HepG2 (cell line): ENCODE measurements around the gene HRH3. TPM values are rescaled to one million over a fixed set of nuclear protein-coding genes. Genes with fewer than 3 reads are reported as not detected.
A peak's percentile ranks its signal among the peaks of the same experiment; 100 is the strongest.

ENCODE experiments used
- CAMTA2 ChIP-seq: sonication (generic); formaldehyde crosslinking; IDR thresholded peaks from 2 replicates; pipeline ENCODE4 v1.4.0; 2020; ENCODE audit warnings: mild to moderate bottlenecking, missing genetic modification reagents, borderline replicate concordance
- EP300 ChIP-seq, 3 experiments: sonication (generic) in 1 of 3; formaldehyde crosslinking in 1 of 3; IDR thresholded peaks; 2 replicates each; pipeline versions ENCODE4 v1.5.1 to v1.6.1; 2011 to 2020; ENCODE audit warnings: low read depth in 2 of 3, low read length in 2 of 3, borderline replicate concordance in 1 of 3, improper control_type of control experiment in 1 of 3, mild to moderate bottlenecking in 1 of 3, missing genetic modification reagents in 1 of 3, moderate library complexity in 1 of 3
- HES4 ChIP-seq: sonication (generic); formaldehyde crosslinking; IDR thresholded peaks from 2 replicates; pipeline ENCODE4 v1.9.0; 2021; ENCODE audit warnings: mild to moderate bottlenecking, missing genetic modification reagents, borderline replicate concordance
- KDM3A ChIP-seq: IDR thresholded peaks from 2 replicates; pipeline ENCODE4 v1.6.1; 2018; ENCODE audit warnings: low read depth, missing compliant biosample characterization
- KLF16 ChIP-seq, 2 experiments: sonication (generic) in 1 of 2; formaldehyde crosslinking in 1 of 2; IDR thresholded peaks; 2 replicates each; pipeline versions ENCODE4 v1.6.1 to v1.8.0; 2016 to 2023; ENCODE audit warnings: missing genetic modification reagents in 2 of 2, missing compliant biosample characterization in 1 of 2
- MIER3 ChIP-seq: IDR thresholded peaks from 2 replicates; pipeline ENCODE4 v1.6.1; 2016; ENCODE audit warnings: missing compliant biosample characterization, borderline replicate concordance
- NFE2L1 ChIP-seq: sonication (generic); formaldehyde crosslinking; IDR thresholded peaks from 2 replicates; pipeline ENCODE4 v1.4.0; 2020; ENCODE audit warnings: missing genetic modification reagents, mild to moderate bottlenecking, borderline replicate concordance
- RARA ChIP-seq: IDR thresholded peaks from 2 replicates; pipeline ENCODE4 v1.6.1; 2016; ENCODE audit warnings: missing genetic modification reagents, missing compliant biosample characterization
- TGIF2 ChIP-seq: IDR thresholded peaks from 2 replicates; pipeline ENCODE4 v1.6.1; 2016; ENCODE audit warnings: control low read depth, missing compliant biosample characterization
- ZBTB7B ChIP-seq: sonication (generic); formaldehyde crosslinking; IDR thresholded peaks from 2 replicates; pipeline ENCODE4 v1.4.0; 2020; ENCODE audit warnings: missing genetic modification reagents
- ZNF234 ChIP-seq: sonication (generic); formaldehyde crosslinking; conservative IDR thresholded peaks from 2 replicates; pipeline ENCODE4 v1.5.1; 2020; ENCODE audit warnings: mild to moderate bottlenecking, missing genetic modification reagents
- ZNF235 ChIP-seq: sonication (generic); formaldehyde crosslinking; IDR thresholded peaks from 2 replicates; pipeline ENCODE4 v1.8.1; 2023; ENCODE audit warnings: mild to moderate bottlenecking, missing genetic modification reagents, borderline replicate concordance
- ZNF30 ChIP-seq: sonication (generic); formaldehyde crosslinking; IDR thresholded peaks from 2 replicates; pipeline ENCODE4 v1.5.0; 2020; ENCODE audit warnings: mild to moderate bottlenecking, missing genetic modification reagents
- ZNF343 ChIP-seq: sonication (generic); formaldehyde crosslinking; IDR thresholded peaks from 2 replicates; pipeline ENCODE4 v1.4.0; 2020; ENCODE audit warnings: mild to moderate bottlenecking, missing genetic modification reagents
- ZNF557 ChIP-seq: sonication (generic); formaldehyde crosslinking; IDR thresholded peaks from 2 replicates; pipeline ENCODE4 v1.4.0; 2020; ENCODE audit warnings: missing genetic modification reagents
- ZNF75D ChIP-seq: sonication (generic); formaldehyde crosslinking; IDR thresholded peaks from 2 replicates; pipeline ENCODE4 v1.8.1; 2023; ENCODE audit warnings: missing genetic modification reagents, mild to moderate bottlenecking, borderline replicate concordance
- ZNF776 ChIP-seq: sonication (generic); formaldehyde crosslinking; IDR thresholded peaks from 2 replicates; pipeline ENCODE4 v1.4.0; 2020; ENCODE audit warnings: mild to moderate bottlenecking, missing genetic modification reagents
- ZNF841 ChIP-seq: sonication (generic); formaldehyde crosslinking; IDR thresholded peaks from 2 replicates; pipeline ENCODE4 v1.8.1; 2023; ENCODE audit warnings: missing genetic modification reagents, borderline replicate concordance
- polyA plus RNA-seq, 8 experiments: library from polyadenylated mRNA; depleted of rRNA in 3 of 8; stranded (reverse) in 7 of 8; unstranded in 1 of 8; fragments of >200 nt; fragmentation: Illumina TruSeq in 4 of 8; extraction: Trizol in 4 of 8; gene quantifications; 2 replicates each; pipeline versions ENCODE4 v1.2.1 to v1.2.3, GENCODE V29; 2011 to 2016; ENCODE audit warnings: low read depth in 4 of 8, missing spikeins in 1 of 8, mixed read lengths in 1 of 8; ENCODE audit not compliant: insufficient read depth in 1 of 8
- total RNA-seq, 5 experiments: library from RNA; depleted of rRNA; stranded (reverse); fragments of >200 nt; fragmentation: Illumina TruSeq; extraction: Trizol; gene quantifications; 2 replicates each; pipeline ENCODE4 v1.2.3, GENCODE V29; 2016; ENCODE audit warnings: low read depth in 1 of 5
- TF ChIP-seq, protein P1 (sequence below): sonication (generic); formaldehyde crosslinking; IDR thresholded peaks from 2 replicates; pipeline ENCODE4 v1.8.0; 2022; ENCODE audit warnings: mild to moderate bottlenecking, missing genetic modification reagents, moderate library complexity
- TF ChIP-seq, protein P2 (sequence below): sonication (generic); formaldehyde crosslinking; IDR thresholded peaks from 2 replicates; pipeline ENCODE4 v1.4.0; 2020; ENCODE audit warnings: missing genetic modification reagents
- TF ChIP-seq, protein P3 (sequence below): sonication (generic); formaldehyde crosslinking; IDR thresholded peaks from 2 replicates; pipeline ENCODE4 v1.4.0; 2020; ENCODE audit warnings: missing genetic modification reagents
- TF ChIP-seq, protein P4 (sequence below): sonication (generic); formaldehyde crosslinking; IDR thresholded peaks from 2 replicates; pipeline ENCODE4 v1.4.0; 2020; ENCODE audit warnings: missing genetic modification reagents

HRH3 gene
- total and polyA plus RNA-seq, 2 of the 13 experiments (the other 11 are each of a cell fraction or from before 2014, with no cell fraction given): 0.18 TPM; not detected in 1

DNA sequence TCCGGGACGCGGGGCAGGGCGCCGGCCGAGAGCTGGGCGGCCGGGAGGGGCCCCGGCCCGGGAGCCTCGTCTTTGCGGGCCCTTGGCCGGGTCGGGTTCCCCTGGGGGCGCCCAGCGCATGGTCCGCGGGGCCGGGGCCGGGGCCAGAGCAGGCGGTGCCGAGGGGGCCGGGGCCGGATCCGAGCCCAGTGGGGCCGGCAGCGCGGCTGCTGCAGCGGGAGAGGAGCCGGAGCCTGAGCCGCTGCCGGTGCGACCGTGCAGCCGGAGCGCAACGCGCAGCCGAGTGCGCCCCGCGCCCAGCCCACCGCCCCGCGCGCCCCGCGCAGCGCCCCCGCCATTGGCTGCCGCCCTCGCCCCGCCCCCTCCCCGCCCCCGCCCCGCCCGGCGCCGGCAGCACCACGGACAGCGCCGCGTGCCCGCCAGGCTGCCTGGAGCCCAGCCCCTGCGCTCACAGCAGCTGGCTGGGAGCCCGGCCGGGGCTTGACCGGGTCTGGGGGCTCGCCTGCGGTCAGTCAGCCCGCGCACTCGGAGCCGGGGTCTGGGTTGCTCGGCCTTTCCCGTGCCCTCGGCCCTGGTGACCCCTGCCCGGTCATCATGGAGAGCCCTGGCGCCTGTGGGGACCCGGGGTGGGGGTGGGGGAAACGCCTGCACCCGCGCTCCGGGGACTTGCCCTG is at the start of gene HRH3 (continued):
- peak; percentile 94 for TF ChIP-seq ZNF235
- TF ChIP-seq, protein P1, sequence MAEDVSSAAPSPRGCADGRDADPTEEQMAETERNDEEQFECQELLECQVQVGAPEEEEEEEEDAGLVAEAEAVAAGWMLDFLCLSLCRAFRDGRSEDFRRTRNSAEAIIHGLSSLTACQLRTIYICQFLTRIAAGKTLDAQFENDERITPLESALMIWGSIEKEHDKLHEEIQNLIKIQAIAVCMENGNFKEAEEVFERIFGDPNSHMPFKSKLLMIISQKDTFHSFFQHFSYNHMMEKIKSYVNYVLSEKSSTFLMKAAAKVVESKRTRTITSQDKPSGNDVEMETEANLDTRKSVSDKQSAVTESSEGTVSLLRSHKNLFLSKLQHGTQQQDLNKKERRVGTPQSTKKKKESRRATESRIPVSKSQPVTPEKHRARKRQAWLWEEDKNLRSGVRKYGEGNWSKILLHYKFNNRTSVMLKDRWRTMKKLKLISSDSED (CRISPR knock-in tag): no peak
- peak; percentile 64 for TF ChIP-seq RARA
- TF ChIP-seq ZNF841 (CRISPR knock-in tag): peak; percentile 65; the same call in 1 of the 2 replicates
- TF ChIP-seq ZNF234 (CRISPR knock-in tag): no peak; the same call in 1 of the 2 replicates
- TF ChIP-seq ZBTB7B (CRISPR knock-in tag): peak; percentile 49; the same call in 1 of the 2 replicates
- TF ChIP-seq, protein P2, sequence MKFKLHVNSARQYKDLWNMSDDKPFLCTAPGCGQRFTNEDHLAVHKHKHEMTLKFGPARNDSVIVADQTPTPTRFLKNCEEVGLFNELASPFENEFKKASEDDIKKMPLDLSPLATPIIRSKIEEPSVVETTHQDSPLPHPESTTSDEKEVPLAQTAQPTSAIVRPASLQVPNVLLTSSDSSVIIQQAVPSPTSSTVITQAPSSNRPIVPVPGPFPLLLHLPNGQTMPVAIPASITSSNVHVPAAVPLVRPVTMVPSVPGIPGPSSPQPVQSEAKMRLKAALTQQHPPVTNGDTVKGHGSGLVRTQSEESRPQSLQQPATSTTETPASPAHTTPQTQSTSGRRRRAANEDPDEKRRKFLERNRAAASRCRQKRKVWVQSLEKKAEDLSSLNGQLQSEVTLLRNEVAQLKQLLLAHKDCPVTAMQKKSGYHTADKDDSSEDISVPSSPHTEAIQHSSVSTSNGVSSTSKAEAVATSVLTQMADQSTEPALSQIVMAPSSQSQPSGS (CRISPR knock-in tag): peak; percentile 69; the same call in 1 of the 2 replicates
- TF ChIP-seq ZNF75D: peak; percentile 44; the same call in 1 of the 2 replicates
- peak; percentile 66; the same call in 1 of the 2 replicates for TF ChIP-seq ZNF557 (CRISPR knock-in tag)
- TF ChIP-seq TGIF2 (CRISPR knock-in tag): peak; percentile 97
- peak; percentile 88 for TF ChIP-seq CAMTA2 (CRISPR knock-in tag)
- 0 out of 2 replicates have a peak, but pooled peaks have one; percentile 43 for TF ChIP-seq MIER3 (CRISPR knock-in tag)
- 0 out of 2 replicates have a peak, but pooled peaks have one; percentile 56 for TF ChIP-seq ZNF343 (CRISPR knock-in tag)
- no peak for TF ChIP-seq ZNF30 (CRISPR knock-in tag)
- TF ChIP-seq, protein P3, sequence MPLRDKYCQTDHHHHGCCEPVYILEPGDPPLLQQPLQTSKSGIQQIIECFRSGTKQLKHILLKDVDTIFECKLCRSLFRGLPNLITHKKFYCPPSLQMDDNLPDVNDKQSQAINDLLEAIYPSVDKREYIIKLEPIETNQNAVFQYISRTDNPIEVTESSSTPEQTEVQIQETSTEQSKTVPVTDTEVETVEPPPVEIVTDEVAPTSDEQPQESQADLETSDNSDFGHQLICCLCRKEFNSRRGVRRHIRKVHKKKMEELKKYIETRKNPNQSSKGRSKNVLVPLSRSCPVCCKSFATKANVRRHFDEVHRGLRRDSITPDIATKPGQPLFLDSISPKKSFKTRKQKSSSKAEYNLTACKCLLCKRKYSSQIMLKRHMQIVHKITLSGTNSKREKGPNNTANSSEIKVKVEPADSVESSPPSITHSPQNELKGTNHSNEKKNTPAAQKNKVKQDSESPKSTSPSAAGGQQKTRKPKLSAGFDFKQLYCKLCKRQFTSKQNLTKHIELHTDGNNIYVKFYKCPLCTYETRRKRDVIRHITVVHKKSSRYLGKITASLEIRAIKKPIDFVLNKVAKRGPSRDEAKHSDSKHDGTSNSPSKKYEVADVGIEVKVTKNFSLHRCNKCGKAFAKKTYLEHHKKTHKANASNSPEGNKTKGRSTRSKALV (CRISPR knock-in tag): peak; percentile 76
- TF ChIP-seq ZNF776 (CRISPR knock-in tag): peak; percentile 68; the same call in 1 of the 2 replicates
- TF ChIP-seq, protein P4, sequence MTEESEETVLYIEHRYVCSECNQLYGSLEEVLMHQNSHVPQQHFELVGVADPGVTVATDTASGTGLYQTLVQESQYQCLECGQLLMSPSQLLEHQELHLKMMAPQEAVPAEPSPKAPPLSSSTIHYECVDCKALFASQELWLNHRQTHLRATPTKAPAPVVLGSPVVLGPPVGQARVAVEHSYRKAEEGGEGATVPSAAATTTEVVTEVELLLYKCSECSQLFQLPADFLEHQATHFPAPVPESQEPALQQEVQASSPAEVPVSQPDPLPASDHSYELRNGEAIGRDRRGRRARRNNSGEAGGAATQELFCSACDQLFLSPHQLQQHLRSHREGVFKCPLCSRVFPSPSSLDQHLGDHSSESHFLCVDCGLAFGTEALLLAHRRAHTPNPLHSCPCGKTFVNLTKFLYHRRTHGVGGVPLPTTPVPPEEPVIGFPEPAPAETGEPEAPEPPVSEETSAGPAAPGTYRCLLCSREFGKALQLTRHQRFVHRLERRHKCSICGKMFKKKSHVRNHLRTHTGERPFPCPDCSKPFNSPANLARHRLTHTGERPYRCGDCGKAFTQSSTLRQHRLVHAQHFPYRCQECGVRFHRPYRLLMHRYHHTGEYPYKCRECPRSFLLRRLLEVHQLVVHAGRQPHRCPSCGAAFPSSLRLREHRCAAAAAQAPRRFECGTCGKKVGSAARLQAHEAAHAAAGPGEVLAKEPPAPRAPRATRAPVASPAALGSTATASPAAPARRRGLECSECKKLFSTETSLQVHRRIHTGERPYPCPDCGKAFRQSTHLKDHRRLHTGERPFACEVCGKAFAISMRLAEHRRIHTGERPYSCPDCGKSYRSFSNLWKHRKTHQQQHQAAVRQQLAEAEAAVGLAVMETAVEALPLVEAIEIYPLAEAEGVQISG (CRISPR knock-in tag): peak; percentile 23; the same call in 1 of the 2 replicates
- no peak for TF ChIP-seq NFE2L1 (CRISPR knock-in tag)
- TF ChIP-seq HES4 (CRISPR knock-in tag): peak; percentile 86; the same call in 1 of the 2 replicates
- peak in 1 of 2 experiments; percentile 77; a peak in 1 of 4 replicates for TF ChIP-seq KLF16 (CRISPR knock-in tag; IDR thresholded peaks at IDR 0.05)
- TF ChIP-seq EP300 (IDR thresholded peaks at IDR 0.05; ENCODE audit: low read depth in 2 of 2, low read length in 2 of 2): no peak
- TF ChIP-seq EP300 (CRISPR knock-in tag; IDR thresholded peaks at IDR 0.05; ENCODE audit: borderline replicate concordance): no peak
- no peak; the same call in 1 of the 2 replicates for TF ChIP-seq KDM3A (CRISPR knock-in tag)
